ENCODE results near the gene CRYBB2. TPM values are rescaled to one million over a fixed set of nuclear protein-coding genes. Genes with fewer than 3 reads are reported as not detected.

CRYBB2 gene
- total and polyA plus RNA-seq, 12 donors = 0.24 to 1.9 (median 1.1) TPM; not detected in 8

GRCh38 chr22:25183949-25184619 lies 35.4 kb upstream of the CRYBB2 start:
- Histone ChIP-seq H3K9me3 (replicated peaks in 1 of 3) (peaks cover 0 to 3% (median 0%) of the 10 kb centered on the region in 3 donors), H3K27ac (no peak overlapping the region), H3K4me1 (replicated peaks in 1 of 2) (no peaks in the 10 kb centered on the region), H3K27me3 (no peaks in the 10 kb centered on the region), H3K36me3 (replicated peaks in 1 of 2) (peaks cover 0 to 21% of the 10 kb centered on the region in 2 donors), H3K4me3 (no peak overlapping the region)
- DNase-seq = no peak
- WGBS, 4 donors = 89 to 96% (median 91%) methylated on average over 10 to 12 of the region's 12 CpGs
- TF ChIP-seq, protein P1, sequence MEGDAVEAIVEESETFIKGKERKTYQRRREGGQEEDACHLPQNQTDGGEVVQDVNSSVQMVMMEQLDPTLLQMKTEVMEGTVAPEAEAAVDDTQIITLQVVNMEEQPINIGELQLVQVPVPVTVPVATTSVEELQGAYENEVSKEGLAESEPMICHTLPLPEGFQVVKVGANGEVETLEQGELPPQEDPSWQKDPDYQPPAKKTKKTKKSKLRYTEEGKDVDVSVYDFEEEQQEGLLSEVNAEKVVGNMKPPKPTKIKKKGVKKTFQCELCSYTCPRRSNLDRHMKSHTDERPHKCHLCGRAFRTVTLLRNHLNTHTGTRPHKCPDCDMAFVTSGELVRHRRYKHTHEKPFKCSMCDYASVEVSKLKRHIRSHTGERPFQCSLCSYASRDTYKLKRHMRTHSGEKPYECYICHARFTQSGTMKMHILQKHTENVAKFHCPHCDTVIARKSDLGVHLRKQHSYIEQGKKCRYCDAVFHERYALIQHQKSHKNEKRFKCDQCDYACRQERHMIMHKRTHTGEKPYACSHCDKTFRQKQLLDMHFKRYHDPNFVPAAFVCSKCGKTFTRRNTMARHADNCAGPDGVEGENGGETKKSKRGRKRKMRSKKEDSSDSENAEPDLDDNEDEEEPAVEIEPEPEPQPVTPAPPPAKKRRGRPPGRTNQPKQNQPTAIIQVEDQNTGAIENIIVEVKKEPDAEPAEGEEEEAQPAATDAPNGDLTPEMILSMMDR (IDR thresholded peaks at IDR 0.05) = no peak
- no peak for TF ChIP-seq POLR2A (IDR thresholded peaks at IDR 0.05)
- intact Hi-C loops (cut with DNase I) = no loop called here

DNA sequence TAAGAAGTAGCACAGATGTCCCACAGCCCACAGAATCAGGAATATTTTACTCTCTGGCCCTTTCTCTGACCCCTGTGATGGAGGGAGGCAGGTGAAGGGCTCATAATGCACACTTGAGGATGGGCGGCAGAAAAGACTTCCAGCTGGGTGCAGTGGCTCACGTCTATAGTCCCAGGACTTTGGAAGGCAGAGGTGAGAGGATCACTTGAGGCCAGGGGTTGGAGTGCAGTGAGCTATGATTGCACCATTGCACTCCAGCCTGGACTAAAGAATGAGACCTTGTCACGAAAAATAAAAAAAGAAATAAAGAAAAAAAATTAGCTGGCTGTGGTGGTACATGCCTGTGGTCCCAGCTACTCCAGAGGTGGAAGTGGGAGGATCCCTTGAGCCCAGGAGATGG lies 33.3 kb upstream of the CRYBB2 start:
- TF ChIP-seq POLR2A (IDR thresholded peaks at IDR 0.05) = no peak
- TF ChIP-seq, protein P1 (IDR thresholded peaks at IDR 0.05) = no peak
- H3K4me3 ChIP-seq = no peak overlapping the region
- peaks cover 0 to 21% of the 10 kb centered on the region in 2 donors for H3K36me3 ChIP-seq (replicated peaks in 1 of 2)
- no peak overlapping the region for H3K27ac ChIP-seq
- no peaks in the 10 kb centered on the region for H3K9me3 ChIP-seq (replicated peaks in 1 of 3)
- no peaks in the 10 kb centered on the region for H3K27me3 ChIP-seq
- intact Hi-C loops (cut with DNase I) = no loop called here
- no peak for DNase-seq
- H3K4me1 ChIP-seq (replicated peaks in 1 of 2) = no peaks in the 10 kb centered on the region
- WGBS, 4 donors = 86 to 89% (median 88%) methylated on average over 3 of the region's 3 CpGs

DNA sequence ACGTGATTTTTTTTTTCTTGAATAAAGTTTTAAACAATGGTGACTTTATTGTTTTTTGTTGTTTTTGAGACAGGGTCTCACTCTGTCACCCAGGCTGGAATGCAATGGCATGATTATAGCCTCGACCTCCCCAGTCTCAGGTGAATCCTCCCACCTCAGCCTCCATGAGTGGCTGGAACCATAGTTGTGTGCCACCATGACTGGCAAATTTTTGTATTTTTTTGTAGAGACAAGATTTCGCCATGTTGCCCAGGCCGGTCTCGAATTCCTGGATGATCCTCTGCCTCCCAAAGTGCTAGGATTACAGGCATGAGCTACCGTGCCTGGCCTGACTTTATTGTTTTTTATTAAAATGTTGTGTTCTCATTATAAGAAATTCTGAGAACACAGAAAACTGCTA lies 32.0 kb upstream of the CRYBB2 start:
- H3K4me1 ChIP-seq (replicated peaks in 1 of 2) = no peaks in the 10 kb centered on the region
- peaks cover 0 to 21% of the 10 kb centered on the region in 2 donors for H3K36me3 ChIP-seq (replicated peaks in 1 of 2)
- no peaks in the 10 kb centered on the region for H3K9me3 ChIP-seq (replicated peaks in 1 of 3)
- H3K27ac ChIP-seq = no peak overlapping the region
- H3K4me3 ChIP-seq = no peak overlapping the region
- TF ChIP-seq POLR2A (IDR thresholded peaks at IDR 0.05) = no peak
- TF ChIP-seq, protein P1 (IDR thresholded peaks at IDR 0.05) = no peak
- intact Hi-C loops (cut with DNase I) = no loop called here
- H3K27me3 ChIP-seq = no peaks in the 10 kb centered on the region
- DNase-seq = no peak
- whole genome bisulfite sequencing, 4 donors = 82 to 93% (median 88%) methylated on average over 6 of the region's 6 CpGs

DNA sequence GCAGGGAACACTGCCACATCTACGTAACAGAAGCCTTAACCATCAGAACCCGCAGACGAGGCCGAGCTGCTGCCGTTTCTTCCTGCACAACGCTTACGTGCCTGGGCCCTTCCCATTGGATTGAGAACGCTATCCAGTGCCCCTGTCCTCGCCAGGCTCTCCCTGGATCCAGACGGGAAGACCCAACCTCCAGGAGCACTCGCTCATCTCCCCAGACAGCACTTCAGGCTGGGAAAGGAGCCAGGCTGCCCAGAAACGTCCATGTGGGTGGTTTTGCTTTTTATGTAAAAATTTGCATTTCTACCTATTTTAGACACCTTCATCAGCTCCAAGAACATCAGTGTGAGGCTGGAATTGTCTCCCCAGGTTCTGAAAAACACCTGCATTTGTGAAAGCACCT lies 27.0 kb upstream of the CRYBB2 start:
- no peak for TF ChIP-seq POLR2A (IDR thresholded peaks at IDR 0.05)
- TF ChIP-seq, protein P1 (IDR thresholded peaks at IDR 0.05) = no peak
- no peak overlapping the region for H3K4me3 ChIP-seq
- no peak for DNase-seq
- WGBS, 4 donors = 84 to 86% (median 84%) methylated on average over 12 of the region's 12 CpGs
- intact Hi-C loops (cut with DNase I) = no loop called here
- H3K9me3 ChIP-seq (replicated peaks in 1 of 3) = no peaks in the 10 kb centered on the region
- H3K4me1 ChIP-seq (replicated peaks in 1 of 2) = no peaks in the 10 kb centered on the region
- H3K27ac ChIP-seq = no peak overlapping the region
- H3K27me3 ChIP-seq = no peaks in the 10 kb centered on the region
- H3K36me3 ChIP-seq (replicated peaks in 1 of 2) = no peaks in the 10 kb centered on the region
